NB4 (cell line): Measurements from ENCODE around the gene NCAM2.

ENCODE experiments used
- CTCF ChIP-seq: IDR thresholded peaks from one replicate; pipeline ENCODE4 v1.5.1; 2012; ENCODE audit warnings: low read depth, low read length
- MAX ChIP-seq: IDR thresholded peaks from 2 replicates; pipeline ENCODE4 v1.6.1; 2011; ENCODE audit warnings: low read depth, low read length
- MYC ChIP-seq: IDR thresholded peaks from 2 replicates; pipeline ENCODE4 v1.6.1; 2011; ENCODE audit warnings: low read depth, low read length
- POLR2A ChIP-seq: IDR thresholded peaks from 2 replicates; pipeline ENCODE4 v1.6.1; 2011; ENCODE audit warnings: mild to moderate bottlenecking; ENCODE audit not compliant: insufficient read length; ENCODE audit errors: extremely low read depth

GRCh38 chr21:21200939-21201615, 202.9 kb downstream of the NCAM2 start:
- TF ChIP-seq CTCF (no peak), MAX (no peak), POLR2A (no peak), MYC (no peak)
